B cell (primary cell): ENCODE measurements around the gene TFAP2B. TPM values are rescaled to one million over a fixed set of nuclear protein-coding genes. Genes with fewer than 3 reads are reported as not detected.

Experiments
- ATAC-seq: fragments of 200-7000 bp; cut with Tn5 transposase; one replicate; pipeline ENCODE4 v1.10.0; 2021; ENCODE audit warnings: low read depth, mild to moderate bottlenecking, moderate number of reproducible peaks, moderate library complexity
- CTCF ChIA-PET: fragments of 350-600 bp; sonication (Branson Sonifier 250); formaldehyde crosslinking; loops from one replicate; lab custom pipeline; 2021; ENCODE audit warnings: antibody characterized with exemption, inconsistent platforms; lab: Charles Lee
- POLR2A ChIA-PET: fragments of 350-600 bp; sonication (Branson Sonifier 250); formaldehyde crosslinking; loops from one replicate; lab custom pipeline; 2021; ENCODE audit warnings: antibody characterized with exemption; lab: Charles Lee
- DNase-seq: peaks from one replicate; pipeline ENCODE4 v3.0.0; 2013
- H2AFZ ChIP-seq: 2 replicates; pipeline ENCODE4 v1.6.1; 2012; ENCODE audit warnings: mild to moderate bottlenecking, low read depth, low read length; ENCODE audit not compliant: insufficient read depth, poor library complexity, severe bottlenecking
- H3K27ac ChIP-seq, 2 donors: 1 replicate in 1 of 2; 2 replicates in 1 of 2; pipeline ENCODE4 v1.5.1; 2012 to 2013; ENCODE audit warnings: low read length in 2 of 2, mild to moderate bottlenecking in 2 of 2, moderate library complexity in 1 of 2
- H3K27me3 ChIP-seq, 4 experiments: fragments of 200-600 bp in 1 of 4; sonication (generic) in 1 of 4; replicated peaks in 1 of 4; 1 replicate in 2 of 4; 2 replicates in 2 of 4; pipeline versions ENCODE4 v1.6.1 to v1.7.0; 2013 to 2016; ENCODE audit warnings: low read length in 3 of 4, mild to moderate bottlenecking in 2 of 4, mixed read lengths in 1 of 4, moderate library complexity in 1 of 4; ENCODE audit not compliant: insufficient read depth in 4 of 4, control insufficient read depth in 3 of 4; ENCODE audit errors: control extremely low read depth in 1 of 4
- H3K36me3 ChIP-seq, 2 experiments: replicated peaks in 1 of 2; 1 replicate in 1 of 2; 2 replicates in 1 of 2; pipeline versions ENCODE4 v1.6.1 to v1.7.1; 2013; ENCODE audit warnings: low read length in 1 of 2; ENCODE audit not compliant: insufficient read depth in 2 of 2, control insufficient read depth in 1 of 2; ENCODE audit errors: control extremely low read depth in 1 of 2, extremely low read depth in 1 of 2
- H3K4me1 ChIP-seq, 2 donors: fragments of 200-600 bp in 1 of 2; sonication (generic) in 1 of 2; 1 replicate in 1 of 2; 2 replicates in 1 of 2; pipeline versions ENCODE4 v1.5.1 to v1.6.1; 2013 to 2017; ENCODE audit warnings: low read length in 2 of 2; ENCODE audit not compliant: control insufficient read depth in 2 of 2, insufficient read depth in 2 of 2
- H3K4me2 ChIP-seq: replicated peaks from 2 replicates; pipeline ENCODE3; 2012; ENCODE audit warnings: mild to moderate bottlenecking, low read depth, low read length; ENCODE audit not compliant: poor library complexity, severe bottlenecking
- H3K4me3 ChIP-seq, 5 experiments: fragments of 200-600 bp in 1 of 5; sonication (generic) in 1 of 5; 1 replicate in 3 of 5; 2 replicates in 2 of 5; pipeline versions ENCODE4 v1.5.1 to v1.7.0; 2011 to 2016; ENCODE audit warnings: low read length in 4 of 5, mild to moderate bottlenecking in 4 of 5, low read depth in 2 of 5, control low read depth in 1 of 5, moderate library complexity in 1 of 5; ENCODE audit not compliant: insufficient read depth in 1 of 5; ENCODE audit errors: control extremely low read depth in 1 of 5, extremely low read depth in 1 of 5
- H3K79me2 ChIP-seq: fragments of 200-600 bp; sonication (generic); one replicate; pipeline ENCODE4 v1.6.0; 2016; ENCODE audit warnings: low read length; ENCODE audit not compliant: control insufficient read depth, insufficient read depth
- H3K9ac ChIP-seq: fragments of 200-600 bp; sonication (generic); 2 replicates; pipeline ENCODE4 v1.6.1; 2017; ENCODE audit warnings: mild to moderate bottlenecking, low read length, moderate library complexity
- H3K9me3 ChIP-seq, 3 donors: one replicate each; pipeline versions ENCODE4 v1.6.1 to v1.7.1; 2013; ENCODE audit warnings: low read length in 2 of 3; ENCODE audit not compliant: control insufficient read depth in 2 of 3, insufficient read depth in 1 of 3; ENCODE audit errors: control extremely low read depth in 1 of 3
- H4K20me1 ChIP-seq: 2 replicates; pipeline ENCODE4 v1.6.0; 2012; ENCODE audit warnings: mild to moderate bottlenecking, low read length; ENCODE audit not compliant: insufficient read depth, control insufficient read depth, poor library complexity, severe bottlenecking
- H3K27ac Mint-ChIP-seq: one replicate; pipeline ENCODE4 v1.8.0; 2021; ENCODE audit warnings: mixed read lengths
- H3K27me3 Mint-ChIP-seq: one replicate; pipeline ENCODE4 v1.8.0; 2021; ENCODE audit warnings: mixed read lengths
- H3K4me1 Mint-ChIP-seq: one replicate; pipeline ENCODE4 v1.8.0; 2021; ENCODE audit warnings: mixed read lengths
- H3K4me3 Mint-ChIP-seq: one replicate; pipeline ENCODE4 v1.8.0; 2021; ENCODE audit warnings: mixed read lengths
- H3K9me3 Mint-ChIP-seq: one replicate; pipeline ENCODE4 v1.8.0; 2022; ENCODE audit warnings: mixed read lengths; ENCODE audit not compliant: insufficient read depth
- CTCF ChIP-seq: fragments of 200-600 bp; IDR thresholded peaks from one replicate; pipeline ENCODE4 v1.8.0; 2022; ENCODE audit warnings: antibody characterized with exemption, mild to moderate bottlenecking
- EZH2 ChIP-seq: IDR thresholded peaks from 2 replicates; pipeline ENCODE4 v1.6.1; 2012; ENCODE audit warnings: borderline replicate concordance, low read depth, mild to moderate bottlenecking, moderate library complexity, low read length; ENCODE audit not compliant: insufficient read depth, poor library complexity, severe bottlenecking
- WGBS: methylation state at CpG from one replicate; pipeline ENCODE4 v1.1.5; 2013; ENCODE audit warnings: missing lambda C conversion rate; ENCODE audit not compliant: insufficient coverage; 5-methylcytosine and 5-hydroxymethylcytosine counted together
- intact Hi-C: fragments of 100-400 bp; cut with micrococcal nuclease; formaldehyde crosslinking; loops from one replicate; pipeline ENCODE4 v1.10.0; 2022
- polyA plus RNA-seq: library from polyadenylated mRNA; depleted of rRNA; stranded (reverse); fragments of >200 nt; gene quantifications from 2 replicates; pipeline ENCODE4 v1.2.3, GENCODE V29; 2012
- total RNA-seq, 2 donors: library from RNA; stranded (reverse); fragments of 120-200 nt in 1 of 2; gene quantifications; 1 replicate in 1 of 2; 2 replicates in 1 of 2; pipeline versions ENCODE4 v1.2.3 to v1.2.4, GENCODE V29; 2013 to 2022

The TFAP2B gene
- total and polyA plus RNA-seq, 2 donors (not counting 1 experiment from before 2014, with no cell fraction given), result not detected

- Histone ChIP-seq H3K4me1 (no peaks in the 10 kb centered on the region), H3K4me3 (no peak overlapping the region), H3K79me2 (no peaks in the 10 kb centered on the region), H3K27me3 (peaks cover 0 to 79% (median 42%) of the 10 kb centered on the region in 4 experiments), H4K20me1 (no peaks in the 10 kb centered on the region), H3K9me3 (peaks cover 0 to 26% (median 0%) of the 10 kb centered on the region in 3 donors), H3K4me2 (no peak overlapping the region), H2AFZ (no peak overlapping the region), H3K27ac (no peak overlapping the region), H3K9ac (no peak overlapping the region), H3K36me3 (no peaks in the 10 kb centered on the region)
- POLR2A ChIA-PET, result no interaction called here
- CTCF ChIA-PET, result no interaction called here
- DNase-seq, result no peak
- ATAC-seq, result no peak
- Mint-ChIP-seq H3K4me1 (no peaks in the 10 kb centered on the region), H3K27me3 (peaks cover 72% of the 10 kb centered on the region), H3K27ac (no peak overlapping the region), H3K9me3 (no peaks in the 10 kb centered on the region), H3K4me3 (no peak overlapping the region)
- TF ChIP-seq CTCF, result no peak
- no peak for TF ChIP-seq EZH2
- WGBS, result 7% methylated on average over 14 of the region's 20 CpGs
- intact Hi-C loops, result no loop called here
Observed at GRCh38 chr6:50843842-50844241, 25.2 kb downstream of the TFAP2B start.

- ChIA-PET POLR2A (no interaction called here), CTCF (no interaction called here)
- intact Hi-C loops, result no loop called here
- H3K4me2 ChIP-seq, result no peak overlapping the region
- no peaks in the 10 kb centered on the region for H3K36me3 ChIP-seq
- no peak overlapping the region for H3K9ac ChIP-seq
- H2AFZ ChIP-seq, result no peak overlapping the region
- no peaks in the 10 kb centered on the region for H3K4me1 ChIP-seq
- H3K27ac Mint-ChIP-seq, result no peak overlapping the region
- no peak overlapping the region for H3K27ac ChIP-seq
- peaks cover 0 to 31% (median 2%) of the 10 kb centered on the region in 3 donors for H3K9me3 ChIP-seq
- H3K79me2 ChIP-seq, result no peaks in the 10 kb centered on the region
- H3K27me3 ChIP-seq, result peaks cover 0 to 83% (median 50%) of the 10 kb centered on the region in 4 experiments
- peaks cover 73% of the 10 kb centered on the region for H3K27me3 Mint-ChIP-seq
- H3K4me3 ChIP-seq, result no peak overlapping the region
- 19% methylated on average over 31 of the region's 44 CpGs for WGBS
- DNase-seq, result no peak
- no peak for ATAC-seq
- no peaks in the 10 kb centered on the region for H3K4me1 Mint-ChIP-seq
- no peak for TF ChIP-seq EZH2
- TF ChIP-seq CTCF, result no peak
- H4K20me1 ChIP-seq, result no peaks in the 10 kb centered on the region
- H3K9me3 Mint-ChIP-seq, result no peaks in the 10 kb centered on the region
- no peak overlapping the region for H3K4me3 Mint-ChIP-seq
Observed at GRCh38 chr6:50845499-50846143, 26.9 kb downstream of the TFAP2B start.
